Mucosa of rectum (tissue), 2 donors: Measurements from ENCODE around the gene LRRC70.

Experiments
- H3K27ac ChIP-seq, 2 donors: one replicate each; pipeline ENCODE4 v1.7.0; 2013; ENCODE audit warnings: inconsistent platforms in 2 of 2, low read depth in 2 of 2, low read length in 2 of 2
- H3K27me3 ChIP-seq, 2 donors: one replicate each; pipeline ENCODE4 v1.7.0; 2013; ENCODE audit warnings: low read length in 2 of 2; ENCODE audit not compliant: control insufficient read depth in 2 of 2, insufficient read depth in 2 of 2
- H3K36me3 ChIP-seq, 2 donors: one replicate each; pipeline ENCODE4 v1.7.0; 2013; ENCODE audit warnings: low read length in 2 of 2; ENCODE audit not compliant: control insufficient read depth in 2 of 2, insufficient read depth in 2 of 2
- H3K4me1 ChIP-seq, 2 donors: one replicate each; pipeline ENCODE4 v1.7.0; 2013; ENCODE audit warnings: low read length in 2 of 2, mild to moderate bottlenecking in 1 of 2; ENCODE audit not compliant: control insufficient read depth in 2 of 2, insufficient read depth in 2 of 2
- H3K4me3 ChIP-seq, 2 donors: one replicate each; pipeline ENCODE4 v1.7.0; 2013; ENCODE audit warnings: low read length in 2 of 2
- H3K9ac ChIP-seq, 2 donors: one replicate each; pipeline ENCODE4 v1.7.0; 2013; ENCODE audit warnings: low read length in 2 of 2, low read depth in 1 of 2, mild to moderate bottlenecking in 1 of 2
- H3K9me3 ChIP-seq, 2 donors: one replicate each; pipeline ENCODE4 v1.7.0; 2013; ENCODE audit warnings: low read length in 2 of 2; ENCODE audit not compliant: control insufficient read depth in 2 of 2
- donor health status: healthy.
- donor health status: Normal muscosa, but diverticular disease.

The LRRC70 gene

GRCh38 chr5:62572918-62573514 lies 5.6 kb upstream of the LRRC70 start:
- Histone ChIP-seq H3K9me3 (no peaks in the 10 kb centered on the region), H3K27ac (no peak overlapping the region), H3K4me3 (no peak overlapping the region)

GRCh38 chr5:62574599-62574998 lies 4.0 kb upstream of the LRRC70 start:
- Histone ChIP-seq H3K4me1 (no peaks in the 10 kb centered on the region), H3K9ac (no peak overlapping the region), H3K27me3 (no peaks in the 10 kb centered on the region), H3K36me3 (no peaks in the 10 kb centered on the region), H3K27ac (no peak overlapping the region), H3K4me3 (no peak overlapping the region), H3K9me3 (no peaks in the 10 kb centered on the region)

More at GRCh38 chr5:62572918-62573514, 5.6 kb upstream of the LRRC70 start:
- H3K36me3 ChIP-seq: no peaks in the 10 kb centered on the region
- H3K4me1 ChIP-seq: no peaks in the 10 kb centered on the region
- no peaks in the 10 kb centered on the region for H3K27me3 ChIP-seq
- no peak overlapping the region for H3K9ac ChIP-seq

GRCh38 chr5:62575066-62575465 lies 3.6 kb upstream of the LRRC70 start:
- no peaks in the 10 kb centered on the region for H3K27me3 ChIP-seq
- no peaks in the 10 kb centered on the region for H3K9me3 ChIP-seq
- no peaks in the 10 kb centered on the region for H3K4me1 ChIP-seq
- H3K9ac ChIP-seq: no peak overlapping the region
- H3K36me3 ChIP-seq: no peaks in the 10 kb centered on the region
- H3K4me3 ChIP-seq: no peak overlapping the region
- H3K27ac ChIP-seq: no peak overlapping the region

- H3K4me1 ChIP-seq: no peaks in the 10 kb centered on the region
- no peaks in the 10 kb centered on the region for H3K27me3 ChIP-seq
- H3K27ac ChIP-seq: no peak overlapping the region
- H3K9ac ChIP-seq: no peak overlapping the region
- H3K36me3 ChIP-seq: peaks cover 0 to 3% of the 10 kb centered on the region in 2 donors
- H3K4me3 ChIP-seq: no peak overlapping the region
- H3K9me3 ChIP-seq: no peaks in the 10 kb centered on the region
These were observed 3.1 kb upstream of the LRRC70 start for GRCh38 chr5:62575489-62575888.

GRCh38 chr5:62576570-62577170 lies 1.9 kb upstream of the LRRC70 start:
- H3K4me1 ChIP-seq: no peaks in the 10 kb centered on the region
- peaks cover 0 to 5% of the 10 kb centered on the region in 2 donors for H3K36me3 ChIP-seq
- no peaks in the 10 kb centered on the region for H3K27me3 ChIP-seq
- H3K9me3 ChIP-seq: no peaks in the 10 kb centered on the region
- H3K27ac ChIP-seq: no peak overlapping the region
- no peak overlapping the region for H3K9ac ChIP-seq
- no peak overlapping the region for H3K4me3 ChIP-seq

- H3K9ac ChIP-seq: no peak overlapping the region
- H3K36me3 ChIP-seq: peaks cover 0 to 5% of the 10 kb centered on the region in 2 donors
- H3K27me3 ChIP-seq: no peaks in the 10 kb centered on the region
- H3K4me1 ChIP-seq: no peaks in the 10 kb centered on the region
- H3K9me3 ChIP-seq: no peaks in the 10 kb centered on the region
- H3K27ac ChIP-seq: no peak overlapping the region
- no peak overlapping the region for H3K4me3 ChIP-seq
These were observed 1.1 kb upstream of the LRRC70 start for GRCh38 chr5:62577488-62577887.

- no peaks in the 10 kb centered on the region for H3K9me3 ChIP-seq
- H3K27ac ChIP-seq: no peak overlapping the region
- no peak overlapping the region for H3K4me3 ChIP-seq
- no peaks in the 10 kb centered on the region for H3K4me1 ChIP-seq
- H3K27me3 ChIP-seq: no peaks in the 10 kb centered on the region
- peaks cover 0 to 5% of the 10 kb centered on the region in 2 donors for H3K36me3 ChIP-seq
- no peak overlapping the region for H3K9ac ChIP-seq
These were observed 1.1 kb downstream of the LRRC70 start for GRCh38 chr5:62579761-62580160.

GRCh38 chr5:62581836-62582597 lies 3.4 kb downstream of the LRRC70 start:
- no peak overlapping the region for H3K9ac ChIP-seq
- no peak overlapping the region for H3K27ac ChIP-seq
- H3K4me3 ChIP-seq: no peak overlapping the region

GRCh38 chr5:62584391-62584790 lies 5.8 kb downstream of the LRRC70 start:
- H3K27ac ChIP-seq: no peak overlapping the region
- no peaks in the 10 kb centered on the region for H3K4me1 ChIP-seq
- peaks cover 0 to 5% of the 10 kb centered on the region in 2 donors for H3K36me3 ChIP-seq
- H3K4me3 ChIP-seq: no peak overlapping the region
- H3K9ac ChIP-seq: no peak overlapping the region
- H3K9me3 ChIP-seq: no peaks in the 10 kb centered on the region
- no peaks in the 10 kb centered on the region for H3K27me3 ChIP-seq

More at GRCh38 chr5:62581836-62582597, 3.4 kb downstream of the LRRC70 start:
- Histone ChIP-seq H3K4me1 (no peaks in the 10 kb centered on the region), H3K36me3 (peaks cover 0 to 5% of the 10 kb centered on the region in 2 donors), H3K27me3 (no peaks in the 10 kb centered on the region), H3K9me3 (no peaks in the 10 kb centered on the region)

GRCh38 chr5:62585306-62585705 lies 6.7 kb downstream of the LRRC70 start:
- no peaks in the 10 kb centered on the region for H3K9me3 ChIP-seq
- peaks cover 0 to 4% of the 10 kb centered on the region in 2 donors for H3K36me3 ChIP-seq
- no peak overlapping the region for H3K9ac ChIP-seq
- no peaks in the 10 kb centered on the region for H3K27me3 ChIP-seq
- H3K4me1 ChIP-seq: no peaks in the 10 kb centered on the region
- H3K27ac ChIP-seq: no peak overlapping the region
- H3K4me3 ChIP-seq: no peak overlapping the region
